ENCODE data around the gene FER.

Gene FER

GRCh38 chr5:109152565-109152964, 404.9 kb downstream of the FER start:
- H3K27me3 ChIP-seq (replicated peaks; ENCODE audit: control insufficient read depth, insufficient read depth, low read length, poor library complexity, severe bottlenecking), result no peaks in the 10 kb centered on the region
- no peaks in the 10 kb centered on the region for H3K4me1 ChIP-seq (ENCODE audit: control insufficient read depth, insufficient read depth, low read length, poor library complexity, severe bottlenecking)
- H3K36me3 ChIP-seq (ENCODE audit: control insufficient read depth, insufficient read depth, low read length), result no peaks in the 10 kb centered on the region
- no peak for DNase-seq
- H3K4me3 ChIP-seq (ENCODE audit: insufficient read depth, low read depth, low read length, poor library complexity, severe bottlenecking), result no peak overlapping the region
- no peaks in the 10 kb centered on the region for H3K9me3 ChIP-seq (ENCODE audit: control insufficient read depth, low read length)
- no peak overlapping the region for H3K27ac ChIP-seq (ENCODE audit: insufficient read depth, low read length, poor library complexity, severe bottlenecking)

- Histone ChIP-seq H3K4me3 (ENCODE audit: insufficient read depth, low read depth, low read length, poor library complexity, severe bottlenecking) (no peak overlapping the region), H3K36me3 (ENCODE audit: control insufficient read depth, insufficient read depth, low read length) (no peaks in the 10 kb centered on the region), H3K4me1 (ENCODE audit: control insufficient read depth, insufficient read depth, low read length, poor library complexity, severe bottlenecking) (no peaks in the 10 kb centered on the region), H3K9me3 (ENCODE audit: control insufficient read depth, low read length) (no peaks in the 10 kb centered on the region), H3K27me3 (replicated peaks; ENCODE audit: control insufficient read depth, insufficient read depth, low read length, poor library complexity, severe bottlenecking) (no peaks in the 10 kb centered on the region), H3K27ac (ENCODE audit: insufficient read depth, low read length, poor library complexity, severe bottlenecking) (no peak overlapping the region)
- no peak for DNase-seq
Observed at GRCh38 chr5:109155625-109156024, 407.9 kb downstream of the FER start.

GRCh38 chr5:109156885-109157284, 409.2 kb downstream of the FER start:
- Histone ChIP-seq H3K9me3 (ENCODE audit: control insufficient read depth, low read length) (no peaks in the 10 kb centered on the region), H3K27me3 (replicated peaks; ENCODE audit: control insufficient read depth, insufficient read depth, low read length, poor library complexity, severe bottlenecking) (no peaks in the 10 kb centered on the region), H3K27ac (ENCODE audit: insufficient read depth, low read length, poor library complexity, severe bottlenecking) (no peak overlapping the region), H3K36me3 (ENCODE audit: control insufficient read depth, insufficient read depth, low read length) (no peaks in the 10 kb centered on the region), H3K4me3 (ENCODE audit: insufficient read depth, low read depth, low read length, poor library complexity, severe bottlenecking) (no peak overlapping the region), H3K4me1 (ENCODE audit: control insufficient read depth, insufficient read depth, low read length, poor library complexity, severe bottlenecking) (no peaks in the 10 kb centered on the region)
- no peak for DNase-seq

GRCh38 chr5:109160468-109160867, 412.8 kb downstream of the FER start:
- Histone ChIP-seq H3K4me1 (ENCODE audit: control insufficient read depth, insufficient read depth, low read length, poor library complexity, severe bottlenecking) (no peaks in the 10 kb centered on the region), H3K27me3 (replicated peaks; ENCODE audit: control insufficient read depth, insufficient read depth, low read length, poor library complexity, severe bottlenecking) (no peaks in the 10 kb centered on the region), H3K4me3 (ENCODE audit: insufficient read depth, low read depth, low read length, poor library complexity, severe bottlenecking) (no peak overlapping the region), H3K36me3 (ENCODE audit: control insufficient read depth, insufficient read depth, low read length) (no peaks in the 10 kb centered on the region), H3K9me3 (ENCODE audit: control insufficient read depth, low read length) (no peaks in the 10 kb centered on the region), H3K27ac (ENCODE audit: insufficient read depth, low read length, poor library complexity, severe bottlenecking) (no peak overlapping the region)
- no peak for DNase-seq

- no peak for DNase-seq
- no peak overlapping the region for H3K27ac ChIP-seq (ENCODE audit: insufficient read depth, low read length, poor library complexity, severe bottlenecking)
- H3K9me3 ChIP-seq (ENCODE audit: control insufficient read depth, low read length), result no peaks in the 10 kb centered on the region
- H3K36me3 ChIP-seq (ENCODE audit: control insufficient read depth, insufficient read depth, low read length), result no peaks in the 10 kb centered on the region
- no peak overlapping the region for H3K4me3 ChIP-seq (ENCODE audit: insufficient read depth, low read depth, low read length, poor library complexity, severe bottlenecking)
- no peaks in the 10 kb centered on the region for H3K27me3 ChIP-seq (replicated peaks; ENCODE audit: control insufficient read depth, insufficient read depth, low read length, poor library complexity, severe bottlenecking)
- H3K4me1 ChIP-seq (ENCODE audit: control insufficient read depth, insufficient read depth, low read length, poor library complexity, severe bottlenecking), result no peaks in the 10 kb centered on the region
Observed at GRCh38 chr5:109161914-109162683, 414.4 kb downstream of the FER start.

- no peaks in the 10 kb centered on the region for H3K36me3 ChIP-seq (ENCODE audit: control insufficient read depth, insufficient read depth, low read length)
- no peak overlapping the region for H3K4me3 ChIP-seq (ENCODE audit: insufficient read depth, low read depth, low read length, poor library complexity, severe bottlenecking)
- H3K4me1 ChIP-seq (ENCODE audit: control insufficient read depth, insufficient read depth, low read length, poor library complexity, severe bottlenecking), result no peaks in the 10 kb centered on the region
- no peak overlapping the region for H3K27ac ChIP-seq (ENCODE audit: insufficient read depth, low read length, poor library complexity, severe bottlenecking)
- no peak for DNase-seq
- H3K9me3 ChIP-seq (ENCODE audit: control insufficient read depth, low read length), result no peaks in the 10 kb centered on the region
- no peaks in the 10 kb centered on the region for H3K27me3 ChIP-seq (replicated peaks; ENCODE audit: control insufficient read depth, insufficient read depth, low read length, poor library complexity, severe bottlenecking)
Observed at GRCh38 chr5:109163336-109163735, 415.6 kb downstream of the FER start.

- Histone ChIP-seq H3K9me3 (ENCODE audit: control insufficient read depth, low read length) (no peaks in the 10 kb centered on the region), H3K36me3 (ENCODE audit: control insufficient read depth, insufficient read depth, low read length) (no peaks in the 10 kb centered on the region), H3K4me3 (ENCODE audit: insufficient read depth, low read depth, low read length, poor library complexity, severe bottlenecking) (no peak overlapping the region), H3K27ac (ENCODE audit: insufficient read depth, low read length, poor library complexity, severe bottlenecking) (no peak overlapping the region), H3K4me1 (ENCODE audit: control insufficient read depth, insufficient read depth, low read length, poor library complexity, severe bottlenecking) (no peaks in the 10 kb centered on the region), H3K27me3 (replicated peaks; ENCODE audit: control insufficient read depth, insufficient read depth, low read length, poor library complexity, severe bottlenecking) (no peaks in the 10 kb centered on the region)
- DNase-seq, result no peak
Observed at GRCh38 chr5:109164001-109164400, 416.3 kb downstream of the FER start.

GRCh38 chr5:109167586-109167985, 419.9 kb downstream of the FER start:
- Histone ChIP-seq H3K27ac (ENCODE audit: insufficient read depth, low read length, poor library complexity, severe bottlenecking) (no peak overlapping the region), H3K36me3 (ENCODE audit: control insufficient read depth, insufficient read depth, low read length) (no peaks in the 10 kb centered on the region), H3K27me3 (replicated peaks; ENCODE audit: control insufficient read depth, insufficient read depth, low read length, poor library complexity, severe bottlenecking) (no peaks in the 10 kb centered on the region), H3K4me1 (ENCODE audit: control insufficient read depth, insufficient read depth, low read length, poor library complexity, severe bottlenecking) (no peaks in the 10 kb centered on the region), H3K9me3 (ENCODE audit: control insufficient read depth, low read length) (no peaks in the 10 kb centered on the region), H3K4me3 (ENCODE audit: insufficient read depth, low read depth, low read length, poor library complexity, severe bottlenecking) (no peak overlapping the region)
- DNase-seq, result no peak

- Histone ChIP-seq H3K27me3 (replicated peaks; ENCODE audit: control insufficient read depth, insufficient read depth, low read length, poor library complexity, severe bottlenecking) (no peaks in the 10 kb centered on the region), H3K9me3 (ENCODE audit: control insufficient read depth, low read length) (no peaks in the 10 kb centered on the region), H3K36me3 (ENCODE audit: control insufficient read depth, insufficient read depth, low read length) (no peaks in the 10 kb centered on the region), H3K4me1 (ENCODE audit: control insufficient read depth, insufficient read depth, low read length, poor library complexity, severe bottlenecking) (no peaks in the 10 kb centered on the region), H3K27ac (ENCODE audit: insufficient read depth, low read length, poor library complexity, severe bottlenecking) (no peak overlapping the region), H3K4me3 (ENCODE audit: insufficient read depth, low read depth, low read length, poor library complexity, severe bottlenecking) (no peak overlapping the region)
- DNase-seq, result no peak
Observed at GRCh38 chr5:109168151-109168550, 420.5 kb downstream of the FER start.

GRCh38 chr5:109170629-109171350, 423.1 kb downstream of the FER start:
- H3K4me1 ChIP-seq (ENCODE audit: control insufficient read depth, insufficient read depth, low read length, poor library complexity, severe bottlenecking), result no peaks in the 10 kb centered on the region
- no peaks in the 10 kb centered on the region for H3K9me3 ChIP-seq (ENCODE audit: control insufficient read depth, low read length)

More at GRCh38 chr5:109170629-109171350, 423.1 kb downstream of the FER start:
- DNase-seq, result no peak
- Histone ChIP-seq H3K27ac (ENCODE audit: insufficient read depth, low read length, poor library complexity, severe bottlenecking) (no peak overlapping the region), H3K27me3 (replicated peaks; ENCODE audit: control insufficient read depth, insufficient read depth, low read length, poor library complexity, severe bottlenecking) (no peaks in the 10 kb centered on the region), H3K36me3 (ENCODE audit: control insufficient read depth, insufficient read depth, low read length) (no peaks in the 10 kb centered on the region), H3K4me3 (ENCODE audit: insufficient read depth, low read depth, low read length, poor library complexity, severe bottlenecking) (no peak overlapping the region)

Data from effector memory CD4-positive, alpha-beta T cell (primary cell).